GM12878 (cell line): ENCODE results near the gene ATP5F1A.

ENCODE experiments used
- CTCF ChIP-seq, 3 experiments: IDR thresholded peaks in 2 of 3; conservative IDR thresholded peaks in 1 of 3; 2 replicates each; pipeline ENCODE4 v1.5.1; 2011; ENCODE audit warnings: low read depth in 3 of 3, low read length in 3 of 3, mild to moderate bottlenecking in 3 of 3, control low read depth in 2 of 3, moderate library complexity in 2 of 3, inconsistent platforms in 1 of 3, mixed read lengths in 1 of 3; ENCODE audit not compliant: control insufficient read depth in 2 of 3, insufficient read depth in 1 of 3; ENCODE audit errors: extremely low read depth in 1 of 3
- RFX5 ChIP-seq: IDR thresholded peaks from 2 replicates; pipeline ENCODE4 v1.6.1; 2011; ENCODE audit warnings: low read depth, low read length, improper control_type of control experiment
- TCF12 ChIP-seq: IDR thresholded peaks from 2 replicates; pipeline ENCODE4 v1.6.1; 2011; ENCODE audit warnings: low read depth, mild to moderate bottlenecking, low read length

- TF ChIP-seq CTCF (IDR thresholded peaks at IDR 0.05 in 2 of 3, conservative IDR thresholded peaks at IDR 0.05 in 1 of 3; ENCODE audit: control insufficient read depth in 2 of 3, extremely low read depth in 1 of 3, insufficient read depth in 1 of 3, low read depth in 3 of 3, low read length in 3 of 3) (no peak), TCF12 (no peak), RFX5 (no peak)
Observed at GRCh38 chr18:46098616-46098933, 479 bp upstream of the ATP5F1A start.
